NB4 (cell line): ENCODE measurements around the gene TAF11L7.
"Not testable (repeated sequence)": the region's sequence is repeated elsewhere in the genome, so short reads cannot be mapped to it uniquely, and the experiment has no call there.

Experiments
- POLR2A ChIP-seq: IDR thresholded peaks from 2 replicates; pipeline ENCODE4 v1.6.1; 2011; ENCODE audit warnings: mild to moderate bottlenecking; ENCODE audit not compliant: insufficient read length; ENCODE audit errors: extremely low read depth
- TF ChIP-seq, protein P1 (sequence below): IDR thresholded peaks from one replicate; pipeline ENCODE4 v1.5.1; 2012; ENCODE audit warnings: low read depth, low read length
- TF ChIP-seq, protein P2 (sequence below): IDR thresholded peaks from 2 replicates; pipeline ENCODE4 v1.6.1; 2011; ENCODE audit warnings: low read depth, low read length

DNA sequence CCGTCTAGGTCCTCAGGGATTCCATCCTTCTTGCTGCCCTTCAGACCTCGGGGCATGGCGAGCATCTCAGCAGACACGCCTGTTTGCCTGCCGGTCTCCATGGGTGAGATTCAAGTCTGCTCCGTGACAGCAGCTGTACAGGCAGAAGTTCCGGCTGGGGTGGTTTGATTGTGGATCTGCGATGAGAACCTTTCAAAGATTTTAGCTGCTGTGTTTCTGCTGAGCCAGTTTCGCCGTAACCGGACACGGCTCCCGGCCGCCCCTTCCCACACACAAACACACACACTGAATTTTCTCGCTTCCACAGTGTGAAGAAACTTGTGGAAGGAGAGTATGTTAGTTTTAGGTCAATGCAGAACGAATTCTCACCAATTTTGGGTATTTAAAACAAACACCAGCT lies at the start of gene TAF11L7:
- TF ChIP-seq, protein P1, sequence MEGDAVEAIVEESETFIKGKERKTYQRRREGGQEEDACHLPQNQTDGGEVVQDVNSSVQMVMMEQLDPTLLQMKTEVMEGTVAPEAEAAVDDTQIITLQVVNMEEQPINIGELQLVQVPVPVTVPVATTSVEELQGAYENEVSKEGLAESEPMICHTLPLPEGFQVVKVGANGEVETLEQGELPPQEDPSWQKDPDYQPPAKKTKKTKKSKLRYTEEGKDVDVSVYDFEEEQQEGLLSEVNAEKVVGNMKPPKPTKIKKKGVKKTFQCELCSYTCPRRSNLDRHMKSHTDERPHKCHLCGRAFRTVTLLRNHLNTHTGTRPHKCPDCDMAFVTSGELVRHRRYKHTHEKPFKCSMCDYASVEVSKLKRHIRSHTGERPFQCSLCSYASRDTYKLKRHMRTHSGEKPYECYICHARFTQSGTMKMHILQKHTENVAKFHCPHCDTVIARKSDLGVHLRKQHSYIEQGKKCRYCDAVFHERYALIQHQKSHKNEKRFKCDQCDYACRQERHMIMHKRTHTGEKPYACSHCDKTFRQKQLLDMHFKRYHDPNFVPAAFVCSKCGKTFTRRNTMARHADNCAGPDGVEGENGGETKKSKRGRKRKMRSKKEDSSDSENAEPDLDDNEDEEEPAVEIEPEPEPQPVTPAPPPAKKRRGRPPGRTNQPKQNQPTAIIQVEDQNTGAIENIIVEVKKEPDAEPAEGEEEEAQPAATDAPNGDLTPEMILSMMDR, result not testable (repeated sequence)
- TF ChIP-seq, protein P2, sequence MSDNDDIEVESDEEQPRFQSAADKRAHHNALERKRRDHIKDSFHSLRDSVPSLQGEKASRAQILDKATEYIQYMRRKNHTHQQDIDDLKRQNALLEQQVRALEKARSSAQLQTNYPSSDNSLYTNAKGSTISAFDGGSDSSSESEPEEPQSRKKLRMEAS, result not testable (repeated sequence)
- TF ChIP-seq POLR2A, result not testable (repeated sequence)
